Measurements from ENCODE around the gene ABCB11. TPM values are rescaled to one million over a fixed set of nuclear protein-coding genes. Genes with fewer than 3 reads are reported as not detected.

ABCB11 gene
- polyA plus RNA-seq, 3 donors, result not detected

DNA sequence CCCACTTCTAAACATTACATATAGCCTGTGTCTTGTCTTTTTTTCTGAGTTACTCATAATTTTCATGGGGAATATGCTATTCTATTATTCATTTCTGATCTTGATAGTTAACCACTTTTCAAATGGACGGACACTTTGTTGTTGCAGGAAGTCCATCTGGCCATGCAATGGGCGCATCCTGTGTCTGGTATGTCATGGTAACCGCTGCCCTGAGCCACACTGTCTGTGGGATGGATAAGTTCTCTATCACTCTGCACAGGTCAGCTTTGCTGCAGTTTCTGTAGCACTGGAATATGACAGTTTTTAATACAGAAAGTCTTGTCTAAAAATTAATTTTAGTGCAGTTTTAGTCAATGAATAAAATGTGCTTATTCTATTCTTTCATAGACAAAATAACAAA, 126.8 kb downstream of the ABCB11 start:
- no peaks in the 10 kb centered on the region for H3K36me3 Mint-ChIP-seq
- H3K36me3 ChIP-seq (replicated peaks in 1 of 2; ENCODE audit: control insufficient read depth in 1 of 2, insufficient read depth in 2 of 2, low read length in 2 of 2), result no peaks in the 10 kb centered on the region
- no peaks in the 10 kb centered on the region for H3K4me1 ChIP-seq (ENCODE audit: control insufficient read depth in 1 of 2, insufficient read depth in 2 of 2, low read length in 2 of 2)
- H3K4me3 ChIP-seq (replicated peaks in 1 of 3; ENCODE audit: low read depth in 2 of 3, low read length in 3 of 3), result no peak overlapping the region
- H3K79me2 ChIP-seq (ENCODE audit: insufficient read depth, low read length), result no peaks in the 10 kb centered on the region
- no peak for DNase-seq
- no peak overlapping the region for H3K9ac ChIP-seq (ENCODE audit: insufficient read depth, low read length, poor library complexity, severe bottlenecking)
- no peaks in the 10 kb centered on the region for H3K9me3 ChIP-seq (replicated peaks in 1 of 2; ENCODE audit: control insufficient read depth in 1 of 2, insufficient read depth in 1 of 2, low read length in 2 of 2)
- no peaks in the 10 kb centered on the region for H3K9me3 Mint-ChIP-seq
- no peak overlapping the region for H3K27ac Mint-ChIP-seq
- intact Hi-C loops (cut with micrococcal nuclease), result no loop called here
- no peak overlapping the region for H3K27ac ChIP-seq (ENCODE audit: low read depth in 1 of 2, low read length in 2 of 2)
- H3K27me3 ChIP-seq (ENCODE audit: control insufficient read depth in 2 of 2, insufficient read depth in 2 of 2, low read length in 2 of 2), result no peaks in the 10 kb centered on the region
- WGBS (ENCODE audit: insufficient coverage), result no CpG with 5 or more reads among the region's 3 CpGs
- no peak overlapping the region for H3K4me2 ChIP-seq (replicated peaks; ENCODE audit: extremely low read depth, low read length, poor library complexity, severe bottlenecking)
- peaks cover 0 to 2% (median 0%) of the 10 kb centered on the region in 3 donors for H3K27me3 Mint-ChIP-seq (ENCODE audit: low read depth in 3 of 3)
- no peaks in the 10 kb centered on the region for H4K20me1 ChIP-seq (ENCODE audit: insufficient read depth, low read length)
- TF ChIP-seq, protein P1, sequence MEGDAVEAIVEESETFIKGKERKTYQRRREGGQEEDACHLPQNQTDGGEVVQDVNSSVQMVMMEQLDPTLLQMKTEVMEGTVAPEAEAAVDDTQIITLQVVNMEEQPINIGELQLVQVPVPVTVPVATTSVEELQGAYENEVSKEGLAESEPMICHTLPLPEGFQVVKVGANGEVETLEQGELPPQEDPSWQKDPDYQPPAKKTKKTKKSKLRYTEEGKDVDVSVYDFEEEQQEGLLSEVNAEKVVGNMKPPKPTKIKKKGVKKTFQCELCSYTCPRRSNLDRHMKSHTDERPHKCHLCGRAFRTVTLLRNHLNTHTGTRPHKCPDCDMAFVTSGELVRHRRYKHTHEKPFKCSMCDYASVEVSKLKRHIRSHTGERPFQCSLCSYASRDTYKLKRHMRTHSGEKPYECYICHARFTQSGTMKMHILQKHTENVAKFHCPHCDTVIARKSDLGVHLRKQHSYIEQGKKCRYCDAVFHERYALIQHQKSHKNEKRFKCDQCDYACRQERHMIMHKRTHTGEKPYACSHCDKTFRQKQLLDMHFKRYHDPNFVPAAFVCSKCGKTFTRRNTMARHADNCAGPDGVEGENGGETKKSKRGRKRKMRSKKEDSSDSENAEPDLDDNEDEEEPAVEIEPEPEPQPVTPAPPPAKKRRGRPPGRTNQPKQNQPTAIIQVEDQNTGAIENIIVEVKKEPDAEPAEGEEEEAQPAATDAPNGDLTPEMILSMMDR (IDR thresholded peaks at IDR 0.05), result no peak
- no peak overlapping the region for H3K4me3 Mint-ChIP-seq
- H3K4me1 Mint-ChIP-seq, result no peaks in the 10 kb centered on the region
- H2AFZ ChIP-seq (ENCODE audit: insufficient read depth, low read depth, low read length, poor library complexity, severe bottlenecking), result no peak overlapping the region

DNA sequence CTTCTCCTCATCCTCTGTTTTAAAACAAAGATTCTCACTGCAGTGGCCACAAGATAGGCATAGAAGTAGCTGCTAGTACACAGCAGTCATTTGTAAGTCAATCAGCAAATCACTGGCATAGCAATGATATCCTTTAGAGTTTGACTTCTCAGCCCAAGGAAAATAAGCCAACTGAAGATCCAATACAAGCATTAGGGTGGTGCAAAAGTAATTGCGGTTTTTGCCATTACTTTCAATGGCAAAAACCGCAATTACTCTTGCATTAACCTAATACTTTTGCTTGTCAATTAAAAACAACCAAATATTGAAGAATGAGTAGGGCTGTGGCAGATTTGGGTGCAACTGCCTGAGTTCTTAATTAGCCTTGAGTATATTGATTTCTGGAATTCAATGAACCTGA, 127.2 kb downstream of the ABCB11 start:
- Histone ChIP-seq H3K27me3 (ENCODE audit: control insufficient read depth in 2 of 2, insufficient read depth in 2 of 2, low read length in 2 of 2) (no peaks in the 10 kb centered on the region), H3K4me1 (ENCODE audit: control insufficient read depth in 1 of 2, insufficient read depth in 2 of 2, low read length in 2 of 2) (no peaks in the 10 kb centered on the region), H3K27ac (ENCODE audit: low read depth in 1 of 2, low read length in 2 of 2) (no peak overlapping the region), H3K9me3 (replicated peaks in 1 of 2; ENCODE audit: control insufficient read depth in 1 of 2, insufficient read depth in 1 of 2, low read length in 2 of 2) (no peaks in the 10 kb centered on the region), H4K20me1 (ENCODE audit: insufficient read depth, low read length) (no peaks in the 10 kb centered on the region), H2AFZ (ENCODE audit: insufficient read depth, low read depth, low read length, poor library complexity, severe bottlenecking) (no peak overlapping the region), H3K79me2 (ENCODE audit: insufficient read depth, low read length) (no peaks in the 10 kb centered on the region), H3K36me3 (replicated peaks in 1 of 2; ENCODE audit: control insufficient read depth in 1 of 2, insufficient read depth in 2 of 2, low read length in 2 of 2) (no peaks in the 10 kb centered on the region), H3K9ac (ENCODE audit: insufficient read depth, low read length, poor library complexity, severe bottlenecking) (no peak overlapping the region), H3K4me2 (replicated peaks; ENCODE audit: extremely low read depth, low read length, poor library complexity, severe bottlenecking) (no peak overlapping the region), H3K4me3 (replicated peaks in 1 of 3; ENCODE audit: low read depth in 2 of 3, low read length in 3 of 3) (no peak overlapping the region)
- TF ChIP-seq, protein P1 (IDR thresholded peaks at IDR 0.05), result no peak
- no CpG with 5 or more reads among the region's 2 CpGs for WGBS (ENCODE audit: insufficient coverage)
- DNase-seq, result no peak
- H3K27me3 Mint-ChIP-seq (ENCODE audit: low read depth in 3 of 3), result peaks cover 0 to 2% (median 2%) of the 10 kb centered on the region in 3 donors
- H3K4me3 Mint-ChIP-seq, result no peak overlapping the region
- H3K27ac Mint-ChIP-seq, result no peak overlapping the region
- H3K9me3 Mint-ChIP-seq, result no peaks in the 10 kb centered on the region
- intact Hi-C loops (cut with micrococcal nuclease), result no loop called here
- no peaks in the 10 kb centered on the region for H3K36me3 Mint-ChIP-seq
- H3K4me1 Mint-ChIP-seq, result no peaks in the 10 kb centered on the region

Measured in CD14-positive monocyte (primary cell).